HEK293T (cell line): Measurements from ENCODE around the gene HDLBP.

Experiments
- CTCF ChIA-PET: fragments of 350-600 bp; formaldehyde crosslinking; extraction: SDS; loops from one replicate; lab custom pipeline; 2021; ENCODE audit warnings: antibody characterized with exemption, inconsistent platforms; lab: Yijun Ruan, JAX
- POLR2A ChIA-PET: fragments of 350-600 bp; formaldehyde crosslinking; extraction: SDS; loops from one replicate; lab custom pipeline; 2020; ENCODE audit warnings: antibody characterized with exemption, inconsistent platforms; lab: Yijun Ruan, JAX
- DNase-seq: peaks from one replicate; pipeline ENCODE4 v3.0.0; 2012; ENCODE audit warnings: mixed read lengths; ENCODE audit errors: extremely low spot score
- ARNT ChIP-seq: fragments of 450-650 bp; IDR thresholded peaks from 2 replicates; pipeline ENCODE4 v1.6.1; 2017; ENCODE audit warnings: mild to moderate bottlenecking
- BHLHE40 ChIP-seq: fragments of 450-650 bp; IDR thresholded peaks from 2 replicates; pipeline ENCODE4 v1.6.1; 2016; ENCODE audit warnings: mild to moderate bottlenecking, moderate library complexity, borderline replicate concordance
- CTBP1 ChIP-seq: fragments of 450-650 bp; IDR thresholded peaks from 2 replicates; pipeline ENCODE4 v1.6.1; 2016; ENCODE audit warnings: borderline replicate concordance
- ELF4 ChIP-seq: fragments of 450-650 bp; IDR thresholded peaks from 2 replicates; pipeline ENCODE4 v1.6.1; 2017; ENCODE audit warnings: antibody characterized with exemption
- FOXA1 ChIP-seq: fragments of 450-650 bp; IDR thresholded peaks from 2 replicates; pipeline ENCODE4 v1.6.1; 2016; ENCODE audit warnings: mild to moderate bottlenecking
- FOXK2 ChIP-seq: fragments of 450-650 bp; IDR thresholded peaks from 2 replicates; pipeline ENCODE4 v1.6.1; 2016; ENCODE audit warnings: mild to moderate bottlenecking
- FOXM1 ChIP-seq: fragments of 450-650 bp; IDR thresholded peaks from 2 replicates; pipeline ENCODE4 v1.6.1; 2017; ENCODE audit warnings: mild to moderate bottlenecking, borderline replicate concordance
- HDGF ChIP-seq: fragments of 450-650 bp; IDR thresholded peaks from 2 replicates; pipeline ENCODE4 v1.6.1; 2017; ENCODE audit warnings: antibody characterized with exemption, borderline replicate concordance
- L3MBTL2 ChIP-seq: fragments of 450-650 bp; conservative IDR thresholded peaks from 2 replicates; pipeline ENCODE4 v1.6.1; 2016; ENCODE audit warnings: mild to moderate bottlenecking
- LEF1 ChIP-seq: fragments of 450-650 bp; IDR thresholded peaks from 2 replicates; pipeline ENCODE4 v1.6.1; 2017; ENCODE audit warnings: mild to moderate bottlenecking, borderline replicate concordance
- NFRKB ChIP-seq: fragments of 450-650 bp; IDR thresholded peaks from 2 replicates; pipeline ENCODE4 v1.6.1; 2016; ENCODE audit warnings: mild to moderate bottlenecking, moderate library complexity
- PKNOX1 ChIP-seq: fragments of 450-650 bp; IDR thresholded peaks from 2 replicates; pipeline ENCODE4 v1.6.1; 2016
- SP1 ChIP-seq: fragments of 450-650 bp; IDR thresholded peaks from 2 replicates; pipeline ENCODE4 v1.6.1; 2017
- SUZ12 ChIP-seq: fragments of 450-650 bp; IDR thresholded peaks from 2 replicates; pipeline ENCODE4 v1.6.1; 2016; ENCODE audit warnings: mild to moderate bottlenecking
- TARDBP ChIP-seq: fragments of 450-650 bp; IDR thresholded peaks from 2 replicates; pipeline ENCODE4 v1.6.1; 2016
- ZNF384 ChIP-seq: fragments of 450-650 bp; IDR thresholded peaks from 2 replicates; pipeline ENCODE4 v1.6.1; 2016

Gene HDLBP

GRCh38 chr2:241334813-241335212 lies 19.3 kb upstream of the HDLBP start:
- POLR2A ChIA-PET: no interaction called here
- no peak for DNase-seq
- TF ChIP-seq TARDBP (no peak), FOXA1 (no peak), L3MBTL2 (no peak), ARNT (no peak), PKNOX1 (no peak), HDGF (no peak), FOXM1 (no peak), ZNF384 (no peak), ELF4 (no peak), LEF1 (no peak), SUZ12 (no peak), BHLHE40 (no peak)
- CTCF ChIA-PET: no interaction called here

DNA sequence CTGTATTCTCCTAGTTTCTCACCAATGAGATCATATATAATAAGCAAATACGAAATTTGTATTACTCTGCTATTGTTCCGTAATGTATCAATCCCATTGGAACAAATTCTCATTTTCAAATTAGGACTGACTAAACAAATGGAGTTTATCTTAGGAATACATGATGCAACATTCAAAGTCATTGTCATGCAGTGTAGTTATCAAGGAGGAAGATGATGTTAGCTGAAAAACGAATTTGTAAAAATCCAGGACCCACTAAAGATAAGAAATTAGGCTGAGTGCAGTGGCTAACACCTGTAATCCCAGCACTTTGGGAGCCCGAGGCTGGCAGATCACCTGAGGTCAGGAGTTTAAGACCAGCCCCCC lies 15.1 kb upstream of the HDLBP start:
- CTCF ChIA-PET: no interaction called here
- TF ChIP-seq ELF4 (no peak), TARDBP (no peak), ARNT (no peak), ZNF384 (no peak), L3MBTL2 (no peak), FOXA1 (no peak), SP1 (no peak), HDGF (no peak), NFRKB (no peak), BHLHE40 (no peak), LEF1 (no peak), FOXK2 (no peak), CTBP1 (no peak), SUZ12 (no peak), PKNOX1 (no peak), FOXM1 (no peak)
- no peak for DNase-seq
- POLR2A ChIA-PET: no interaction called here

DNA sequence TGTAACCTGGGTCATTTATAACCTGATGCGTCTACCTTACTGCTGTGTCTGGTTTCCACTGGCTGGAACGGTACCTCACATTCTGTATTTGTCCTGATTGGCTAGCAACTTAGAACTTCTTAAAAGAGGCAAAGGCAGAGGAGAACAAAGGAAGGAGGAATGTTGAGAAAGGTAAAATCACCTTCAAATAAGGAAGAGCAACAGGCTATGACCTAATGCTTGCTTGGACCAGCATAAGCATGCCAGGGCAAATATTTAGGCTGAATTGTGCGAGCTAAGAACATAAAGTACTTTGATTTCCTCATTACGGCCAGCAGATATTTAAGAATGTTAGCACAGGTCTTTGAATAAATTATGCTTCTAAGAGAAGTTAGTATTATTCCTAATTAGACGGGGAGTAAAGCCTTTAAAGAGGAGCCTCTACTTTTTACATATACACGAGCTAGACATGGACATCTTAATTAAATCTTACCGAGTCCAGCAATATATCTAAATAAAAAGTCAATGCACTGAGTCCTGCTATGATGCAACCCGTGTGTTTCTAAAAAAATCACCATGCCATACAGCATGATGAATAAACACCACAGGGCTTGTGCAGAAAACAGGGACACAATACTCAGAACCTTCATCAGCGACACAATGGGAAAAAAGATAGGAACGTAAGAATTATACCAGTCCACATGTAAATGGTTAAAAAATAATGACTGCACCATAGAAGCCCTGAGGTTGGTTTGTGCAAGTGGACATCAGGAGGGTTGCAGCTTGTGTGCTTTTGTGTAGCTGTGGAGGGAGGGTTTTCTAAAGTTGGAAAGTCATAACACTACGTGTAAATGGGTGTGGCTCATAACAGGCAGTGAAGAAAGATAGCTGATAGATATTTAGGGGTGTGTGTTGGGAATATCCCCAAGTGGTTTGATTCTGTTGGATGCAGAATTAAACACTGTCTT lies 14.5 kb upstream of the HDLBP start:
- TF ChIP-seq L3MBTL2 (no peak), PKNOX1 (no peak), FOXK2 (no peak), BHLHE40 (no peak), FOXA1 (no peak), TARDBP (no peak), SUZ12 (no peak), NFRKB (no peak), ZNF384 (no peak), ARNT (no peak), CTBP1 (no peak)
- ChIA-PET CTCF (no interaction called here), POLR2A (no interaction called here)
- DNase-seq: no peak

DNA sequence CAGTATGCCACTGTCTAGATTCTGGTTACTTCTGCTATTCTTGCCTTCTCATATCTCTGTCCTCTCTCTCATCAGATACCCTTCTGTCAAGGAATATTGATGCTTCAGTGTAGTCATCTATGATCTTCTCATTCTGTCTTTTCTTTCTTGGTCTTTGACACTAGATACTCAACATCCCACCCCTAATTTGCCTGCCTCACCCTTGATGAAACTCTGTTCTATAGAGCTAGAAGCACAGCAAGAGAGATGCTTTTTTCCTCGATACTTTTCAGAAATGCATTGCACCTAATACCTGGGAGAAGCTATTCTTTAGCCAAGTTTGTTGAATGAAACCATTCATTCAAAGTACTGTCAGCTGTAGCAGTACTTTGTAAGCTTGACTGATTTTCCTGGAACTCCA lies 9.8 kb upstream of the HDLBP start:
- ChIA-PET POLR2A (interaction anchor here (1.4 kb wide), 1 partner anchor 10 kb away, joined by 5 read pairs; the partner anchor contains the start of gene HDLBP), CTCF (no interaction called here)
- TF ChIP-seq TARDBP: no peak
- no peak for TF ChIP-seq SP1
- TF ChIP-seq FOXM1: no peak
- no peak for TF ChIP-seq NFRKB
- TF ChIP-seq HDGF: no peak
- no peak for TF ChIP-seq L3MBTL2
- TF ChIP-seq CTBP1: no peak
- no peak for TF ChIP-seq SUZ12
- TF ChIP-seq FOXA1: no peak
- no peak for TF ChIP-seq LEF1
- no peak for TF ChIP-seq ARNT
- TF ChIP-seq BHLHE40: no peak
- no peak for TF ChIP-seq PKNOX1
- DNase-seq: no peak

GRCh38 chr2:241324775-241325174 lies 9.3 kb upstream of the HDLBP start:
- ChIA-PET CTCF (no interaction called here), POLR2A (interaction anchor here (1.4 kb wide), 1 partner anchor 10 kb away, joined by 5 read pairs; the partner anchor contains the start of gene HDLBP)
- no peak for TF ChIP-seq SUZ12
- TF ChIP-seq TARDBP: no peak
- no peak for TF ChIP-seq L3MBTL2
- TF ChIP-seq HDGF: no peak
- no peak for TF ChIP-seq CTBP1
- TF ChIP-seq LEF1: no peak
- DNase-seq: no peak
